ENCODE data around the gene IMPG1. TPM values are rescaled to one million over a fixed set of nuclear protein-coding genes. Genes with fewer than 3 reads are reported as not detected.

The IMPG1 gene
- total RNA-seq, 4 donors from 2014 or later = not detected

- no peak overlapping the region for H3K4me3 ChIP-seq (ENCODE audit: low read depth, poor library complexity, severe bottlenecking)
- no peak for TF ChIP-seq POLR2A (IDR thresholded peaks at IDR 0.05)
- no peak for TF ChIP-seq CTCF (IDR thresholded peaks at IDR 0.05)
- WGBS, 2 donors = 29 to 32% methylated on average over 1 of the region's 1 CpG
- intact Hi-C loops (cut with DNase I; ENCODE audit: low total_unique reads) = no loop called here
- DNase-seq (ENCODE audit: low spot score in 2 of 2) = no peak
Measured at GRCh38 chr6:76035713-76036112, 36.7 kb downstream of the IMPG1 start.

- 91% methylated on average over 6 of the region's 6 CpGs for WGBS, 2 donors
- TF ChIP-seq CTCF (IDR thresholded peaks at IDR 0.05) (no peak), POLR2A (IDR thresholded peaks at IDR 0.05) (no peak)
- intact Hi-C loops (cut with DNase I; ENCODE audit: low total_unique reads) = no loop called here
- DNase-seq (ENCODE audit: low spot score in 2 of 2) = no peak
- H3K4me3 ChIP-seq (ENCODE audit: low read depth, poor library complexity, severe bottlenecking) = no peak overlapping the region
Measured at GRCh38 chr6:76026101-76026500, 46.4 kb downstream of the IMPG1 start.

- no peak for DNase-seq (ENCODE audit: low spot score in 2 of 2)
- no peak overlapping the region for H3K4me3 ChIP-seq (ENCODE audit: low read depth, poor library complexity, severe bottlenecking)
- no peak for TF ChIP-seq POLR2A (IDR thresholded peaks at IDR 0.05)
- TF ChIP-seq CTCF (IDR thresholded peaks at IDR 0.05) = no peak
- intact Hi-C loops (cut with DNase I; ENCODE audit: low total_unique reads) = no loop called here
- WGBS, 2 donors = 64 to 67% methylated on average over 6 of the region's 6 CpGs
Measured at GRCh38 chr6:76014626-76015530, 57.6 kb downstream of the IMPG1 start.

GRCh38 chr6:76004202-76004601 is 68.3 kb downstream of the IMPG1 start:
- 75 to 82% methylated on average over 2 of the region's 2 CpGs for WGBS, 2 donors
- DNase-seq (ENCODE audit: low spot score in 2 of 2) = no peak
- intact Hi-C loops (cut with DNase I; ENCODE audit: low total_unique reads) = no loop called here
- TF ChIP-seq POLR2A (IDR thresholded peaks at IDR 0.05) (no peak), CTCF (IDR thresholded peaks at IDR 0.05) (no peak)
- H3K4me3 ChIP-seq (ENCODE audit: low read depth, poor library complexity, severe bottlenecking) = no peak overlapping the region

GRCh38 chr6:76003686-76004085 is 68.8 kb downstream of the IMPG1 start:
- no peak overlapping the region for H3K4me3 ChIP-seq (ENCODE audit: low read depth, poor library complexity, severe bottlenecking)
- TF ChIP-seq POLR2A (IDR thresholded peaks at IDR 0.05) (no peak), CTCF (IDR thresholded peaks at IDR 0.05) (no peak)
- 40 to 58% methylated on average over 2 of the region's 2 CpGs for WGBS, 2 donors
- intact Hi-C loops (cut with DNase I; ENCODE audit: low total_unique reads) = no loop called here
- no peak for DNase-seq (ENCODE audit: low spot score in 2 of 2)
